AG09309 (cell line): Measurements from ENCODE around the gene LRP1B.

Experiments used
- DNase-seq: peaks from one replicate; pipeline ENCODE4 v3.0.0-alpha.2; 2010; ENCODE audit warnings: low read depth
- H3K4me3 ChIP-seq: 2 replicates; pipeline ENCODE4 v1.5.1; 2011; ENCODE audit warnings: mild to moderate bottlenecking, low read depth, low read length, moderate library complexity; ENCODE audit not compliant: control insufficient read depth
- CTCF ChIP-seq: IDR thresholded peaks from 2 replicates; pipeline ENCODE4 v1.5.1; 2011; ENCODE audit warnings: mild to moderate bottlenecking, low read depth, low read length, inconsistent platforms; ENCODE audit not compliant: insufficient read depth, control insufficient read depth; ENCODE audit errors: missing control alignments

Gene LRP1B

GRCh38 chr2:140595107-140595506 is 1535.7 kb downstream of the LRP1B start:
- DNase-seq: no peak
- H3K4me3 ChIP-seq: no peak overlapping the region
- no peak for TF ChIP-seq CTCF

GRCh38 chr2:140593132-140593531 is 1537.7 kb downstream of the LRP1B start:
- H3K4me3 ChIP-seq: no peak overlapping the region
- no peak for DNase-seq
- no peak for TF ChIP-seq CTCF

GRCh38 chr2:140589696-140590095 is 1541.1 kb downstream of the LRP1B start:
- no peak for TF ChIP-seq CTCF
- DNase-seq: no peak
- no peak overlapping the region for H3K4me3 ChIP-seq

- no peak for TF ChIP-seq CTCF
- H3K4me3 ChIP-seq: no peak overlapping the region
- DNase-seq: no peak
Observed at GRCh38 chr2:140589273-140589672, 1541.5 kb downstream of the LRP1B start.

GRCh38 chr2:140586379-140586778 is 1544.4 kb downstream of the LRP1B start:
- H3K4me3 ChIP-seq: no peak overlapping the region
- TF ChIP-seq CTCF: peak; percentile 35

GRCh38 chr2:140585016-140585415 is 1545.8 kb downstream of the LRP1B start:
- no peak overlapping the region for H3K4me3 ChIP-seq
- no peak for TF ChIP-seq CTCF

More at GRCh38 chr2:140586379-140586778, 1544.4 kb downstream of the LRP1B start:
- no peak for DNase-seq

GRCh38 chr2:140584471-140584870 is 1546.3 kb downstream of the LRP1B start:
- H3K4me3 ChIP-seq: no peak overlapping the region
- TF ChIP-seq CTCF: no peak
- no peak for DNase-seq

More at GRCh38 chr2:140585016-140585415, 1545.8 kb downstream of the LRP1B start:
- no peak for DNase-seq
